ENCODE measurements around the gene TMEM50A. TPM values are rescaled to one million over a fixed set of nuclear protein-coding genes. Genes with fewer than 3 reads are reported as not detected.
"Not testable (repeated sequence)": the region's sequence is repeated elsewhere in the genome, so short reads cannot be mapped to it uniquely, and the experiment has no call there.

Gene TMEM50A
- total and polyA plus RNA-seq, 2 donors from 2014 or later = 115 to 118 TPM

DNA sequence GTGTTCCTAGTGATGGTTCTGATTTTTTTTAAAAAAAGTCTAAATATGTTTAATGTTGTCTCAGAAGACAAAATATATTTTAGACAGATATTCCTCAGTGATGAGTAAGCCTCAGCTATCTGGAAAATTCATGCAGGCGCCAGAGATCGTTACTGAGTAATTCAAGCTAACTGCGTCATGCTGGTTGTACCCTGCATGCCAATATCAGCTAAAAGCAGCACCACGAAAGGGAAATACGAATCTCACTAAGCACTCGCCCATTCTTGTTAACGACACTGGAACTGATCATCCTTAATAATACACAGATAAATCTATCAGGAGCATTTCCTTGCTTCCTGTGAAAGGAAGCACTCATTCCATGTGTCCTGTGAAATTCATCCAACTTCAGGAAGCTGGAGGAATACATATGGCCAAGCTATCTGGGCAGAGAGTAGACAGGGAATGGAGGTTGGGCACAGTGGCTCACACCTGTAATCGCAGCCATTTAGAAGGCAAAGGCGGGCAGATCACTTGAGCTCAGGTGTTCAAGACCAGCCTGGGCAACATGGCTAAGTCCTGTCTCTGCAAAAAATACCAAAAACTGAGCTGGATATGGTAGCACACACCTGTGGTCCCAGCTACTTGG lies 17.7 kb upstream of the TMEM50A start:
- intact Hi-C loops (cut with DNase I); H3K27ac ChIP-seq (ENCODE audit: low read depth in 2 of 2, low read length in 2 of 2); H3K4me1 ChIP-seq (ENCODE audit: control insufficient read depth in 2 of 3, insufficient read depth in 2 of 3, low read depth in 1 of 3, low read length in 3 of 3); H3K4me3 ChIP-seq (ENCODE audit: low read length in 3 of 3); FAIRE-seq; H3K36me3 ChIP-seq (ENCODE audit: control insufficient read depth in 2 of 3, insufficient read depth in 3 of 3, low read length in 3 of 3); H3K27me3 ChIP-seq (ENCODE audit: control insufficient read depth, insufficient read depth, low read length); H3K9me3 ChIP-seq (ENCODE audit: control insufficient read depth in 2 of 3, insufficient read depth in 1 of 3, low read length in 3 of 3); H3K9ac ChIP-seq (ENCODE audit: low read length in 3 of 3): not testable (repeated sequence)
- peak in 1 of 5 donors; percentile 3 for DNase-seq

DNA sequence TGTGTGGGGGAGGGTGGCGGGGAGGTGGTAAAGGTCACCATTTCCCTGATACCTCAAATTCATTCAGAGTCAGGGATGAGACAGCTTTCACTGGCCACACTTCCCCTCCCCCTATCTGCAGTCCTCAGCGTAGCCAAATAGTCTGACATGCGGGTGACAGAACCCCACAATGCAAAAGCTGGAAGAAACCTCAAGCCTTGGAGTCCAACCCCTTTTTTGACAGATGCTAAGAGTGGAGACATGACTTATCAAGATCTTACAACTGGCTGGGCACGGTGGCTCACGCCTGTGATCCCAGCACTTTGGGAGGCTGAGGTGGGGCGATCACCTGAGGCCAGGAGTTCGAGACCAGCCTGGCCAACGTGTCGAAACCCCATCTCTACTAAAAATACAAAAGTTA lies 16.0 kb upstream of the TMEM50A start:
- H3K4me3 ChIP-seq (ENCODE audit: low read length in 3 of 3); FAIRE-seq; H3K36me3 ChIP-seq (ENCODE audit: control insufficient read depth in 2 of 3, insufficient read depth in 3 of 3, low read length in 3 of 3); H3K9me3 ChIP-seq (ENCODE audit: control insufficient read depth in 2 of 3, insufficient read depth in 1 of 3, low read length in 3 of 3); DNase-seq; H3K27ac ChIP-seq (ENCODE audit: low read depth in 2 of 2, low read length in 2 of 2); intact Hi-C loops (cut with DNase I); H3K27me3 ChIP-seq (ENCODE audit: control insufficient read depth, insufficient read depth, low read length); H3K9ac ChIP-seq (ENCODE audit: low read length in 3 of 3); H3K4me1 ChIP-seq (ENCODE audit: control insufficient read depth in 2 of 3, insufficient read depth in 2 of 3, low read depth in 1 of 3, low read length in 3 of 3): not testable (repeated sequence)

DNA sequence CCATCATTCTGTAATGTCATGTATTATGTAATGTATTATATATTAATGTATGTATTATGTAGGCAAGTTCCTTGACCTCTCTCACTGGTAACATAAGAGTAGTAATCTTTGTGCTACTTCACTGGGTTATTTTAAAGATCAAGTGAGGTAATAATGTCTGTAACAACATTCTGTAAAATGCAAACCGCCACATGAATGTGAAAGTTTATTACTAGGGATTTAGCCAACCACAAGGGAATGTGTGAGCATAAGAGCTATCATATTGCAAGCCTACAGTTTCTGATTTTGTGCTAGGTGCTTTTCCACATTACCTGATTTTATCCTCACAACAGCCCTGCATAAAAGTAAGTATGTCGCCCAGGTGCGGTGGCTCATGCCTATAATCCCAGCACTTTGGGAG lies 13.7 kb upstream of the TMEM50A start:
- H3K4me1 ChIP-seq (ENCODE audit: control insufficient read depth in 2 of 3, insufficient read depth in 2 of 3, low read depth in 1 of 3, low read length in 3 of 3); H3K36me3 ChIP-seq (ENCODE audit: control insufficient read depth in 2 of 3, insufficient read depth in 3 of 3, low read length in 3 of 3); FAIRE-seq; H3K27ac ChIP-seq (ENCODE audit: low read depth in 2 of 2, low read length in 2 of 2); intact Hi-C loops (cut with DNase I); DNase-seq; H3K9ac ChIP-seq (ENCODE audit: low read length in 3 of 3); H3K9me3 ChIP-seq (ENCODE audit: control insufficient read depth in 2 of 3, insufficient read depth in 1 of 3, low read length in 3 of 3); H3K4me3 ChIP-seq (ENCODE audit: low read length in 3 of 3); H3K27me3 ChIP-seq (ENCODE audit: control insufficient read depth, insufficient read depth, low read length): not testable (repeated sequence)

DNA sequence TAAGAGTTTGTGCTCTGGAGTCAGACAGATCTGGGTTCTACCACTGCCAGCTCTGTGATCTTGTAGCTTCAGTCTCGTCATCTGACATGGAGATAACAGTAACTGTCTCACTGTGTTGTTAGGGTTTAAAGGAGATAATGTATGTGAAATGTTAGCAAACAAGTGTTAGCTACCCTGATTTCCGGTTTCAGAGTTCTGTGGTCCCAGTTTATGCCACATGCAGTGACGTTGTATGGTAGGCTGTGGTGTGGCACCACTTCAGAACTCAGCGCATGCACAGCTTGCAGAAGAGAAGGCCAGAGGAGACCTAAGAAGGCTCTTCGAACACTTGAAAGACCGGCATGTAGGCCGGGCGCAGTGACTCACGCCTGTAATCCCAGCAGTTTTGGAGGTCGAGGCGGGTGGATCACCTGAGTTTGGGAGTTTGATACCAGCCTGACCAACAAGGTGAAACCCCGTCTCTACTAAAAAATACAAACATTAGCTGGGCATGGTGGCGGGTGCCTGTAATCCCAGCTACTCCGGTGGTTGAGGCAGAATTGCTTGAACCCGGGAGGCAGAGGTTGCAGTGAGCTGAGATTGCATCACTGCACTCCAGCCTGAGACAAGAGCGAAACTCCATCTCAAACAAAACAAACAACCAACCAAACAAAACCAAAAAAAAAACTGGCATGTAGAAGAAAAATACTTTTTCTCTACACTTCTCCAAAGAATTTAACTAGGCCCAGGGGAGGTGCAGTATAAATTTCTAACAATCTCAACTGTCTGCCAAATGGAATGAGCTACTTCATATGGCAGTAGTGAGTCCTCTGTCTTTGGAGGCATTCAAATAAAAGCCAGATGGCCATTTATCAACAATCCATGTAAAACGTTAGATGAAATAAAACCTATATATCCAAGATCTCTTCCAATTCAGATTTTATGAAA lies 10.0 kb upstream of the TMEM50A start:
- FAIRE-seq; H3K27me3 ChIP-seq (ENCODE audit: control insufficient read depth, insufficient read depth, low read length); intact Hi-C loops (cut with DNase I); H3K36me3 ChIP-seq (ENCODE audit: control insufficient read depth in 2 of 3, insufficient read depth in 3 of 3, low read length in 3 of 3); DNase-seq; H3K9ac ChIP-seq (ENCODE audit: low read length in 3 of 3); H3K4me3 ChIP-seq (ENCODE audit: low read length in 3 of 3); H3K4me1 ChIP-seq (ENCODE audit: control insufficient read depth in 2 of 3, insufficient read depth in 2 of 3, low read depth in 1 of 3, low read length in 3 of 3); H3K27ac ChIP-seq (ENCODE audit: low read depth in 2 of 2, low read length in 2 of 2); H3K9me3 ChIP-seq (ENCODE audit: control insufficient read depth in 2 of 3, insufficient read depth in 1 of 3, low read length in 3 of 3): not testable (repeated sequence)

DNA sequence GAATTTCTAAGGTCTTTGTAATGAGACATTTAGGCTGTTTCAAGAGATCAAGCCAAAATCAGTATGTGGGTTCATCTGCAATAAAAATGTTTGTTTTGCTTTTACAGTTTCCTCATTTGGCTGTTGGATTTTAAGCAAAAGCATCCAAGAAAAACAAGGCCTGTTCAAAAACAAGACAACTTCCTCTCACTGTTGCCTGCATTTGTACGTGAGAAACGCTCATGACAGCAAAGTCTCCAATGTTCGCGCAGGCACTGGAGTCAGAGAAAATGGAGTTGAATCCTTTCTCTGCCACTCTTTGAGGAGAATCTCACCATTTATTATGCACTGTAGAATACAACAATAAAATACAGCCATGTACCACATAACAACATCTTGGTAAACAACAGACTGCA lies 9.3 kb upstream of the TMEM50A start:
- DNase-seq; FAIRE-seq; H3K9me3 ChIP-seq (ENCODE audit: control insufficient read depth in 2 of 3, insufficient read depth in 1 of 3, low read length in 3 of 3); H3K36me3 ChIP-seq (ENCODE audit: control insufficient read depth in 2 of 3, insufficient read depth in 3 of 3, low read length in 3 of 3); H3K4me1 ChIP-seq (ENCODE audit: control insufficient read depth in 2 of 3, insufficient read depth in 2 of 3, low read depth in 1 of 3, low read length in 3 of 3); H3K9ac ChIP-seq (ENCODE audit: low read length in 3 of 3); H3K27me3 ChIP-seq (ENCODE audit: control insufficient read depth, insufficient read depth, low read length); intact Hi-C loops (cut with DNase I); H3K27ac ChIP-seq (ENCODE audit: low read depth in 2 of 2, low read length in 2 of 2); H3K4me3 ChIP-seq (ENCODE audit: low read length in 3 of 3): not testable (repeated sequence)

DNA sequence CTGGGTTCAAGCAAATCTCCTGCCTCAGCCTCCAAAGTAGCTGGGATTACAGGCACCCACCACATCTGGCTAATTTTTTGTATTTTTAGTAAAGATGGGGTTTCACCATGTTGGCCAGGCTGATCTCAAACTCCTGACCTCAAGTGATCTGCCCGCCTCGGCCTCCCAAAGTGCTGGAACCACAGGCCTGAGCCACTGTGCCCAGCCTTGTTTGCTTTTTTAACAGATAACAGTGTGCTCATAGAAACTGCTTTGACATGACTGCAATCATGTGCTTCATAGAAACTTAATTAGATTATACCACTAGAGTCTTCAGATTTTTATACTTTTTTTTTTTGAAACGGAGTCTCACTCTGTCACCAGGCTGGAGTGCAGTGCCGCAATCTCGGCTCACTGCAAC lies 8.8 kb upstream of the TMEM50A start:
- H3K9me3 ChIP-seq (ENCODE audit: control insufficient read depth in 2 of 3, insufficient read depth in 1 of 3, low read length in 3 of 3); H3K36me3 ChIP-seq (ENCODE audit: control insufficient read depth in 2 of 3, insufficient read depth in 3 of 3, low read length in 3 of 3); H3K4me3 ChIP-seq (ENCODE audit: low read length in 3 of 3); H3K27me3 ChIP-seq (ENCODE audit: control insufficient read depth, insufficient read depth, low read length); DNase-seq; FAIRE-seq; intact Hi-C loops (cut with DNase I); H3K4me1 ChIP-seq (ENCODE audit: control insufficient read depth in 2 of 3, insufficient read depth in 2 of 3, low read depth in 1 of 3, low read length in 3 of 3); H3K27ac ChIP-seq (ENCODE audit: low read depth in 2 of 2, low read length in 2 of 2); H3K9ac ChIP-seq (ENCODE audit: low read length in 3 of 3): not testable (repeated sequence)

DNA sequence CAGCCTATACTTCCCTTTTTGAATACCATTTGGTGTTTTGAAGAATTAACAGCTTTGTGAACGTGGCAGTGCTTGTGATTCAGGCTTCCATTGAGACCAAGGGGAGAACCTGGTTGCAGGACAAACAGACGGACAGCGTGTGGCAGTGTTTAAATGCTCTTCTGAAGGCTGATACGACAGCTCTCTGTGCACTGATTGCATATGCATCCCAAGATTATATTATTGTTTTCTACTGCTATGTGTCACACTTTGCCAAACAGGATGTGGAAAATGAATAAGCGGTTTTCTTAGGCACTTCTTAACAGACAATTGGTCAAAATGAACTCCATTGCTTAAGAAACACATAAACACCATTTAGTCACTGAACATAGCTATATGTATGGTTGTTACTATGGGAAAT lies 8.2 kb upstream of the TMEM50A start:
- intact Hi-C loops (cut with DNase I); H3K27me3 ChIP-seq (ENCODE audit: control insufficient read depth, insufficient read depth, low read length); H3K9me3 ChIP-seq (ENCODE audit: control insufficient read depth in 2 of 3, insufficient read depth in 1 of 3, low read length in 3 of 3); FAIRE-seq; H3K4me3 ChIP-seq (ENCODE audit: low read length in 3 of 3); H3K4me1 ChIP-seq (ENCODE audit: control insufficient read depth in 2 of 3, insufficient read depth in 2 of 3, low read depth in 1 of 3, low read length in 3 of 3); H3K9ac ChIP-seq (ENCODE audit: low read length in 3 of 3); H3K36me3 ChIP-seq (ENCODE audit: control insufficient read depth in 2 of 3, insufficient read depth in 3 of 3, low read length in 3 of 3); H3K27ac ChIP-seq (ENCODE audit: low read depth in 2 of 2, low read length in 2 of 2): not testable (repeated sequence)
- DNase-seq = peak in 1 of 5 donors; percentile 34
